Measurements from ENCODE around the gene SLC35E4. TPM values are rescaled to one million over a fixed set of nuclear protein-coding genes. Genes with fewer than 3 reads are reported as not detected.

SLC35E4 gene
- polyA plus RNA-seq, 1 of the 3 experiments (the other 2 are of a cell fraction): 2.8 TPM

DNA sequence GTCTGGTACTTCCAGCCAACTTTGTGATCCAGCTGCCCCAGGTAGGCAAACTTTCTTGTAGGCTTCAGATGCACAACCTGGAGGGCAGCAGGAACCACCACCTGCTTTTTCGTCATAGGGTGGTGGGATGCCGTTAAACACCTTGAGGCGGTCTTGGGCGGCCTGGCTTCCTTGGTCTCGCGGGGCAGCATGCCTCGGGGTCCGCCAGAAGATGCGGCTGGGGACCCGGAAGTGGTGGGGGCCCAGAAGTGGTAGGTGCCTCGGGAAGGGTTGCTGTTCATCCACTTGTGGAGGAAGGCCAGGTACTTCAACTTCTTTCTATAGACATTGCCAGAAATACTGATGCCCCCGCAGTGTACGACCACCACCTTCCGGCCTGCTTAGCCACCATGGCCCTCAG lies 18.8 kb downstream of the SLC35E4 start:
- TF ChIP-seq SMC3 (IDR thresholded peaks at IDR 0.05; ENCODE audit: low read depth, low read length): no peak
- H3K9me3 ChIP-seq: no peaks in the 10 kb centered on the region
- no peaks in the 10 kb centered on the region for H3K9me2 ChIP-seq
- no peak overlapping the region for H3K9ac ChIP-seq
- no peak overlapping the region for H3K4me2 ChIP-seq
- no peak for DNase-seq
- POLR2A ChIA-PET: no interaction called here
- H3K79me2 ChIP-seq (ENCODE audit: insufficient read depth): no peaks in the 10 kb centered on the region
- WGBS (ENCODE audit: low lambda C conversion rate): 100% methylated on average over 3 of the region's 14 CpGs
- CTCF ChIA-PET: no interaction called here
- H3F3A ChIP-seq (replicated peaks; ENCODE audit: insufficient read depth): peaks cover 4% of the 10 kb centered on the region
- H2AFZ ChIP-seq (ENCODE audit: low read depth): no peak overlapping the region
- no peaks in the 10 kb centered on the region for H3K36me3 ChIP-seq (replicated peaks in 1 of 2; ENCODE audit: control insufficient read depth in 1 of 2, insufficient read depth in 2 of 2, low read length in 1 of 2)
- H3K4me3 ChIP-seq (ENCODE audit: low read depth in 2 of 2, low read length in 1 of 2): no peak overlapping the region
- H4K20me1 ChIP-seq (ENCODE audit: insufficient read depth): no peaks in the 10 kb centered on the region
- no peaks in the 10 kb centered on the region for H3K27me3 ChIP-seq (ENCODE audit: insufficient read depth)
- H3K27ac ChIP-seq (ENCODE audit: low read depth in 2 of 2, low read length in 1 of 2): no peak overlapping the region
- peaks cover 0 to 3% of the 10 kb centered on the region in 2 experiments; a peak in 1 of 4 replicates for H3K4me1 ChIP-seq (ENCODE audit: control insufficient read depth in 1 of 2, insufficient read depth in 2 of 2, low read depth in 1 of 2, low read length in 1 of 2)

DNA sequence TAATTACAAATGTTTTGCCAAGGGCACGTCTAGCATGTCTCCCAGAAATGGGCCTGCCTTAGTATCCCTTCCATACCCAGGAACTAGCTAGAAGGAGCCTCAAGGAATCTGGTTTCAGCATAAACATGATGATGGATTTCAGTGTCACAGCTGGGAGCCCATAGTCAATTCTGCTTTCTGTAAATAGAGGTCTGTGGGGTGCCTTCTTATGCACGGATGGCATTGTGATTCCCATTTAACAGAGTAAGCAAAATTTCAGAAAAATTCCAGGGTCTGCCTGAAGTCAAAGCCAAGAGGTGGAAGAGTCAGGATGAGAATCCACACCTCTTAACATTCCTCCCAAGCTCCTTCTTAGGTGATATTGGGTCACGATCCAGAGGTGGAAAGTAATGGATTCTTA lies 20.0 kb downstream of the SLC35E4 start:
- no peaks in the 10 kb centered on the region for H3K27me3 ChIP-seq (ENCODE audit: insufficient read depth)
- no peaks in the 10 kb centered on the region for H3K79me2 ChIP-seq (ENCODE audit: insufficient read depth)
- no peaks in the 10 kb centered on the region for H3K9me3 ChIP-seq
- no peaks in the 10 kb centered on the region for H4K20me1 ChIP-seq (ENCODE audit: insufficient read depth)
- peaks cover 0 to 2% of the 10 kb centered on the region in 2 experiments; a peak in 1 of 4 replicates for H3K4me1 ChIP-seq (ENCODE audit: control insufficient read depth in 1 of 2, insufficient read depth in 2 of 2, low read depth in 1 of 2, low read length in 1 of 2)
- 86% methylated on average over 3 of the region's 3 CpGs for WGBS (ENCODE audit: low lambda C conversion rate)
- ChIA-PET POLR2A (interaction anchor here (0.6 to 0.7 kb wide), 3 partner anchors 8 to 373 kb away, joined by 3 to 5 read pairs (median 4); no protein-coding TSS in a partner anchor), CTCF (interaction anchor here (0.6 to 0.7 kb wide), 2 partner anchors 11 to 77 kb away, joined by 3 read pairs; no protein-coding TSS in a partner anchor)
- H3K36me3 ChIP-seq (replicated peaks in 1 of 2; ENCODE audit: control insufficient read depth in 1 of 2, insufficient read depth in 2 of 2, low read length in 1 of 2): peaks cover 0 to 6% of the 10 kb centered on the region in 2 experiments
- no peak overlapping the region for H3K4me2 ChIP-seq
- H3K27ac ChIP-seq (ENCODE audit: low read depth in 2 of 2, low read length in 1 of 2): no peak overlapping the region
- no peak for TF ChIP-seq POLR2AphosphoS5 (IDR thresholded peaks at IDR 0.05; ENCODE audit: low read depth, low read length)
- no peak for TF ChIP-seq YY1 (IDR thresholded peaks at IDR 0.05; ENCODE audit: low read depth)
- TF ChIP-seq, protein P1, sequence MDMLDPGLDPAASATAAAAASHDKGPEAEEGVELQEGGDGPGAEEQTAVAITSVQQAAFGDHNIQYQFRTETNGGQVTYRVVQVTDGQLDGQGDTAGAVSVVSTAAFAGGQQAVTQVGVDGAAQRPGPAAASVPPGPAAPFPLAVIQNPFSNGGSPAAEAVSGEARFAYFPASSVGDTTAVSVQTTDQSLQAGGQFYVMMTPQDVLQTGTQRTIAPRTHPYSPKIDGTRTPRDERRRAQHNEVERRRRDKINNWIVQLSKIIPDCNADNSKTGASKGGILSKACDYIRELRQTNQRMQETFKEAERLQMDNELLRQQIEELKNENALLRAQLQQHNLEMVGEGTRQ (IDR thresholded peaks at IDR 0.05; ENCODE audit: borderline replicate concordance, low read depth, low read length): no peak
- TF ChIP-seq, protein P2, sequence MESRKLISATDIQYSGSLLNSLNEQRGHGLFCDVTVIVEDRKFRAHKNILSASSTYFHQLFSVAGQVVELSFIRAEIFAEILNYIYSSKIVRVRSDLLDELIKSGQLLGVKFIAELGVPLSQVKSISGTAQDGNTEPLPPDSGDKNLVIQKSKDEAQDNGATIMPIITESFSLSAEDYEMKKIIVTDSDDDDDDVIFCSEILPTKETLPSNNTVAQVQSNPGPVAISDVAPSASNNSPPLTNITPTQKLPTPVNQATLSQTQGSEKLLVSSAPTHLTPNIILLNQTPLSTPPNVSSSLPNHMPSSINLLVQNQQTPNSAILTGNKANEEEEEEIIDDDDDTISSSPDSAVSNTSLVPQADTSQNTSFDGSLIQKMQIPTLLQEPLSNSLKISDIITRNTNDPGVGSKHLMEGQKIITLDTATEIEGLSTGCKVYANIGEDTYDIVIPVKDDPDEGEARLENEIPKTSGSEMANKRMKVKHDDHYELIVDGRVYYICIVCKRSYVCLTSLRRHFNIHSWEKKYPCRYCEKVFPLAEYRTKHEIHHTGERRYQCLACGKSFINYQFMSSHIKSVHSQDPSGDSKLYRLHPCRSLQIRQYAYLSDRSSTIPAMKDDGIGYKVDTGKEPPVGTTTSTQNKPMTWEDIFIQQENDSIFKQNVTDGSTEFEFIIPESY (IDR thresholded peaks at IDR 0.05; ENCODE audit: borderline replicate concordance, low read depth): no peak
- TF ChIP-seq RAD21 (IDR thresholded peaks at IDR 0.05; ENCODE audit: low read length): no peak
- TF ChIP-seq ELF1 (IDR thresholded peaks at IDR 0.05): no peak
- TF ChIP-seq, protein P3, sequence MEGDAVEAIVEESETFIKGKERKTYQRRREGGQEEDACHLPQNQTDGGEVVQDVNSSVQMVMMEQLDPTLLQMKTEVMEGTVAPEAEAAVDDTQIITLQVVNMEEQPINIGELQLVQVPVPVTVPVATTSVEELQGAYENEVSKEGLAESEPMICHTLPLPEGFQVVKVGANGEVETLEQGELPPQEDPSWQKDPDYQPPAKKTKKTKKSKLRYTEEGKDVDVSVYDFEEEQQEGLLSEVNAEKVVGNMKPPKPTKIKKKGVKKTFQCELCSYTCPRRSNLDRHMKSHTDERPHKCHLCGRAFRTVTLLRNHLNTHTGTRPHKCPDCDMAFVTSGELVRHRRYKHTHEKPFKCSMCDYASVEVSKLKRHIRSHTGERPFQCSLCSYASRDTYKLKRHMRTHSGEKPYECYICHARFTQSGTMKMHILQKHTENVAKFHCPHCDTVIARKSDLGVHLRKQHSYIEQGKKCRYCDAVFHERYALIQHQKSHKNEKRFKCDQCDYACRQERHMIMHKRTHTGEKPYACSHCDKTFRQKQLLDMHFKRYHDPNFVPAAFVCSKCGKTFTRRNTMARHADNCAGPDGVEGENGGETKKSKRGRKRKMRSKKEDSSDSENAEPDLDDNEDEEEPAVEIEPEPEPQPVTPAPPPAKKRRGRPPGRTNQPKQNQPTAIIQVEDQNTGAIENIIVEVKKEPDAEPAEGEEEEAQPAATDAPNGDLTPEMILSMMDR (IDR thresholded peaks at IDR 0.05): no peak
- no peak overlapping the region for H3K4me3 ChIP-seq (ENCODE audit: low read depth in 2 of 2, low read length in 1 of 2)
- no peaks in the 10 kb centered on the region for H3K9me2 ChIP-seq
- H3K9ac ChIP-seq: no peak overlapping the region
- no peak for DNase-seq
- no peaks in the 10 kb centered on the region for H3F3A ChIP-seq (replicated peaks; ENCODE audit: insufficient read depth)
- no peak overlapping the region for H2AFZ ChIP-seq (ENCODE audit: low read depth)
